ENCODE measurements around the gene RAB35. TPM values are rescaled to one million over a fixed set of nuclear protein-coding genes. Genes with fewer than 3 reads are reported as not detected.

The RAB35 gene
- total RNA-seq, 1 donor = 25.0 TPM

- H3K27me3 ChIP-seq (ENCODE audit: insufficient read depth, low read length) = no peaks in the 10 kb centered on the region
- H3K4me2 ChIP-seq (ENCODE audit: insufficient read depth, low read length) = no peak overlapping the region
- TF ChIP-seq CTCF (IDR thresholded peaks at IDR 0.05; ENCODE audit: extremely low read depth, low read depth, low read length) = no peak
- no peak overlapping the region for H2AFZ ChIP-seq (ENCODE audit: low read length)
- H4K20me1 ChIP-seq (ENCODE audit: insufficient read depth, low read length) = peaks cover 76% of the 10 kb centered on the region
- H3K4me3 ChIP-seq (ENCODE audit: insufficient read depth, low read length) = no peak overlapping the region
- peaks cover 9% of the 10 kb centered on the region for H3K36me3 ChIP-seq (ENCODE audit: insufficient read depth, low read length)
- no peaks in the 10 kb centered on the region for H3K9me3 ChIP-seq (ENCODE audit: low read depth, low read length)
- H3K79me2 ChIP-seq (ENCODE audit: insufficient read depth, low read length) = peaks cover 95% of the 10 kb centered on the region
- H3K27ac ChIP-seq (ENCODE audit: low read depth, low read length) = no peak overlapping the region
- H3K4me1 ChIP-seq (ENCODE audit: insufficient read depth, low read length) = peaks cover 11% of the 10 kb centered on the region
- DNase-seq (ENCODE audit: insufficient read length, low spot score, missing footprints) = peak; percentile 65
These were observed 5.7 kb downstream of the RAB35 start for GRCh38 chr12:120110550-120111501.

GRCh38 chr12:120109570-120110267, 6.8 kb downstream of the RAB35 start:
- Histone ChIP-seq H3K27me3 (ENCODE audit: insufficient read depth, low read length) (no peaks in the 10 kb centered on the region), H2AFZ (ENCODE audit: low read length) (no peak overlapping the region), H3K9me3 (ENCODE audit: low read depth, low read length) (no peaks in the 10 kb centered on the region), H3K36me3 (ENCODE audit: insufficient read depth, low read length) (peaks cover 9% of the 10 kb centered on the region), H3K79me2 (ENCODE audit: insufficient read depth, low read length) (peaks cover 93% of the 10 kb centered on the region), H3K4me2 (ENCODE audit: insufficient read depth, low read length) (no peak overlapping the region), H3K27ac (ENCODE audit: low read depth, low read length) (no peak overlapping the region), H4K20me1 (ENCODE audit: insufficient read depth, low read length) (peaks cover 72% of the 10 kb centered on the region), H3K4me3 (ENCODE audit: insufficient read depth, low read length) (no peak overlapping the region), H3K4me1 (ENCODE audit: insufficient read depth, low read length) (no peaks in the 10 kb centered on the region)
- TF ChIP-seq CTCF (IDR thresholded peaks at IDR 0.05; ENCODE audit: extremely low read depth, low read depth, low read length) = no peak
- peak; percentile 19 for DNase-seq (ENCODE audit: insufficient read length, low spot score, missing footprints)

- Histone ChIP-seq H3K4me3 (ENCODE audit: insufficient read depth, low read length) (no peak overlapping the region), H3K27me3 (ENCODE audit: insufficient read depth, low read length) (no peaks in the 10 kb centered on the region), H3K27ac (ENCODE audit: low read depth, low read length) (no peak overlapping the region), H3K4me1 (ENCODE audit: insufficient read depth, low read length) (no peaks in the 10 kb centered on the region), H3K9me3 (ENCODE audit: low read depth, low read length) (no peaks in the 10 kb centered on the region), H3K79me2 (ENCODE audit: insufficient read depth, low read length) (peaks cover 94% of the 10 kb centered on the region), H3K36me3 (ENCODE audit: insufficient read depth, low read length) (peaks cover 7% of the 10 kb centered on the region), H3K4me2 (ENCODE audit: insufficient read depth, low read length) (no peak overlapping the region), H2AFZ (ENCODE audit: low read length) (no peak overlapping the region), H4K20me1 (ENCODE audit: insufficient read depth, low read length) (peaks cover 65% of the 10 kb centered on the region)
- peak; percentile 51 for DNase-seq (ENCODE audit: insufficient read length, low spot score, missing footprints)
- no peak for TF ChIP-seq CTCF (IDR thresholded peaks at IDR 0.05; ENCODE audit: extremely low read depth, low read depth, low read length)
These were observed 10.4 kb downstream of the RAB35 start for GRCh38 chr12:120106151-120106550.

- Histone ChIP-seq H3K4me1 (ENCODE audit: insufficient read depth, low read length) (no peaks in the 10 kb centered on the region), H3K4me2 (ENCODE audit: insufficient read depth, low read length) (no peak overlapping the region), H2AFZ (ENCODE audit: low read length) (no peak overlapping the region), H3K4me3 (ENCODE audit: insufficient read depth, low read length) (no peak overlapping the region), H3K27ac (ENCODE audit: low read depth, low read length) (no peak overlapping the region), H3K9me3 (ENCODE audit: low read depth, low read length) (no peaks in the 10 kb centered on the region), H3K36me3 (ENCODE audit: insufficient read depth, low read length) (peaks cover 22% of the 10 kb centered on the region), H3K27me3 (ENCODE audit: insufficient read depth, low read length) (no peaks in the 10 kb centered on the region), H3K79me2 (ENCODE audit: insufficient read depth, low read length) (peaks cover 93% of the 10 kb centered on the region), H4K20me1 (ENCODE audit: insufficient read depth, low read length) (peaks cover 57% of the 10 kb centered on the region)
- TF ChIP-seq CTCF (IDR thresholded peaks at IDR 0.05; ENCODE audit: extremely low read depth, low read depth, low read length) = no peak
- DNase-seq (ENCODE audit: insufficient read length, low spot score, missing footprints) = peak; percentile 38
These were observed 13.2 kb downstream of the RAB35 start for GRCh38 chr12:120103371-120103770.
